ENCODE data around the gene ASB1.

ASB1 gene

DNA sequence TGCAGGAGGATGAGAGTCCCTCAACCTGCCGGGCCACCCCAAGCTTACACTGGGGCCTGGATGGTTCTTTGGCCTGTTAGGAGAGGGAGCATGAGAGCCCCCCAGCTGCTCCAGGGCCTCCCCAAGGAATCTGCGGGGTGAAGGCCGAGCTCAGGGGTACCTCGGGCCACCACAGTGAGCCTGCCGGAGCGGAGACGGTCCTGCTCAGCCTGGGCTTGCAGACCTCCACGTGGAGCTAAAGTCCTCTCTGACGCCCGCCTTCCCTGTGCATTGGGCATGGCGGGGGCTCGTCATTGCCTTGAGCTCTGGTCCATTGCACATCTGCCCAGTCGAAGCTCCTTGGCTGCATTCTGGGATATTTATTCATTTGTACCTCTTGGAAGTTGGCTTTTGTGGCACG is 62.7 kb downstream of the ASB1 start:
- TF ChIP-seq, protein P1, sequence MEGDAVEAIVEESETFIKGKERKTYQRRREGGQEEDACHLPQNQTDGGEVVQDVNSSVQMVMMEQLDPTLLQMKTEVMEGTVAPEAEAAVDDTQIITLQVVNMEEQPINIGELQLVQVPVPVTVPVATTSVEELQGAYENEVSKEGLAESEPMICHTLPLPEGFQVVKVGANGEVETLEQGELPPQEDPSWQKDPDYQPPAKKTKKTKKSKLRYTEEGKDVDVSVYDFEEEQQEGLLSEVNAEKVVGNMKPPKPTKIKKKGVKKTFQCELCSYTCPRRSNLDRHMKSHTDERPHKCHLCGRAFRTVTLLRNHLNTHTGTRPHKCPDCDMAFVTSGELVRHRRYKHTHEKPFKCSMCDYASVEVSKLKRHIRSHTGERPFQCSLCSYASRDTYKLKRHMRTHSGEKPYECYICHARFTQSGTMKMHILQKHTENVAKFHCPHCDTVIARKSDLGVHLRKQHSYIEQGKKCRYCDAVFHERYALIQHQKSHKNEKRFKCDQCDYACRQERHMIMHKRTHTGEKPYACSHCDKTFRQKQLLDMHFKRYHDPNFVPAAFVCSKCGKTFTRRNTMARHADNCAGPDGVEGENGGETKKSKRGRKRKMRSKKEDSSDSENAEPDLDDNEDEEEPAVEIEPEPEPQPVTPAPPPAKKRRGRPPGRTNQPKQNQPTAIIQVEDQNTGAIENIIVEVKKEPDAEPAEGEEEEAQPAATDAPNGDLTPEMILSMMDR (IDR thresholded peaks at IDR 0.05; ENCODE audit: control insufficient read depth, extremely low read depth, insufficient read depth) = no peak
- H3K4me3 ChIP-seq (ENCODE audit: low read depth, low read length) = no peak overlapping the region
- DNase-seq (ENCODE audit: low read depth) = no peak

DNA sequence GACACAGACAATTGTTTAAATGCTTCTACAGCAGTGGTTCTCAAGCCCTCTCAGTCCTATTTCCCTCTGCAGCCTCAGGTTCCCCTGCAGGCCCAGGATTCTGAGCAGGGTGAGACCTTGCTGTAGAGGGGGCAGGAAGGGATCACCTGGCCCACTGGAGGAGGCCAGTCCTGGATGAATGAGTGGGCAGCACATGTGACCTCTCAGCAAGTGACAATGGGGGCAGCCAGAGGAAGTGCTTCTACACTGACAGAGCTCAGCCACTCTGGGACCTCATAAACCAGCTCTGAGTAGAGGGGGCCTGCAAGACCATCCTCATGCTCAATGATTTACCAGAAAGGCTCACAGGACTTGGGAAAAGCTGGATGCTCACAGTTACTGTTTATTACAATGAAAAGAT is 63.2 kb downstream of the ASB1 start:
- TF ChIP-seq, protein P1 (IDR thresholded peaks at IDR 0.05; ENCODE audit: control insufficient read depth, extremely low read depth, insufficient read depth) = no peak
- no peak overlapping the region for H3K4me3 ChIP-seq (ENCODE audit: low read depth, low read length)
- no peak for DNase-seq (ENCODE audit: low read depth)

DNA sequence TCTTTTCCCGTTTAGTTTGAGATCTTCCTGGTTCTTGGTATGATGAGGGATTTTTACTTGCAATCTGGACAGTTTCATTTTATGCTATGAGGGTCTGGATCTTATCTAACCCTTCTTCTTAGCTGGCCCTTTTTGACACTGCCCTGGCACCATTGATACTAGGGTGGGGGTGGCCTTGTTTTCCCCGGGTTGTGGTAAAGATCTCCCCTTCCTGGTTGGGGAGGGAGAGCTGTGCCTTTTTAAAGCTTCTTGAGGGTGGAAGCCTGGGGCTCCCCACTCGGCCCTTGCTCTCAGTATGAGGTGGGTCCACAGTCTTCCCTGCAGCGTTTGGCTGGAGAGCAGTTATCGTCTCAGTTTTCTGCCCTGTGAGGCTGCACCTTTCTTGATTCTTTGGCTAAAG is 66.1 kb downstream of the ASB1 start:
- H3K4me3 ChIP-seq (ENCODE audit: low read depth, low read length) = no peak overlapping the region
- DNase-seq (ENCODE audit: low read depth) = no peak
- TF ChIP-seq, protein P1 (IDR thresholded peaks at IDR 0.05; ENCODE audit: control insufficient read depth, extremely low read depth, insufficient read depth) = no peak

DNA sequence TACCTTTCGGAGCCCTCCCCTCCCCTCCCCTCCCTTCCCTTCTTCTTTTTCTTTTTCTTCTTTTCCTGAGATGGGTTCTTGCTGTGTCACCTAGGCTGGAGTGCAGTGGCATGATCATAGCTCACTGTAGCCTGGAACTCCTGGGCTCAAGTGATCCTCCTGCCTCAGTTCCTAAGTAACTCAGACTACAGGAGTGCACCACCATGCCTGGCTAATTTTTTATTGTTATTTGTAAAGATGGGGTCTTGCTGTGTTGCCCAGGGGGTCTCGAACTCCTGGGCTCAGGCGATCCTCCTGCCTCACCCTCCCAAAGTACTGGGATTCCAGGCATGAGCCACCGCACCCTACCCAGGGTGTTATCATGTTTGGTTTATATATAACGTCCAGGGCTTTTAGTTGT is 66.7 kb downstream of the ASB1 start:
- H3K4me3 ChIP-seq (ENCODE audit: low read depth, low read length) = no peak overlapping the region
- TF ChIP-seq, protein P1 (IDR thresholded peaks at IDR 0.05; ENCODE audit: control insufficient read depth, extremely low read depth, insufficient read depth) = no peak
- DNase-seq (ENCODE audit: low read depth) = no peak

DNA sequence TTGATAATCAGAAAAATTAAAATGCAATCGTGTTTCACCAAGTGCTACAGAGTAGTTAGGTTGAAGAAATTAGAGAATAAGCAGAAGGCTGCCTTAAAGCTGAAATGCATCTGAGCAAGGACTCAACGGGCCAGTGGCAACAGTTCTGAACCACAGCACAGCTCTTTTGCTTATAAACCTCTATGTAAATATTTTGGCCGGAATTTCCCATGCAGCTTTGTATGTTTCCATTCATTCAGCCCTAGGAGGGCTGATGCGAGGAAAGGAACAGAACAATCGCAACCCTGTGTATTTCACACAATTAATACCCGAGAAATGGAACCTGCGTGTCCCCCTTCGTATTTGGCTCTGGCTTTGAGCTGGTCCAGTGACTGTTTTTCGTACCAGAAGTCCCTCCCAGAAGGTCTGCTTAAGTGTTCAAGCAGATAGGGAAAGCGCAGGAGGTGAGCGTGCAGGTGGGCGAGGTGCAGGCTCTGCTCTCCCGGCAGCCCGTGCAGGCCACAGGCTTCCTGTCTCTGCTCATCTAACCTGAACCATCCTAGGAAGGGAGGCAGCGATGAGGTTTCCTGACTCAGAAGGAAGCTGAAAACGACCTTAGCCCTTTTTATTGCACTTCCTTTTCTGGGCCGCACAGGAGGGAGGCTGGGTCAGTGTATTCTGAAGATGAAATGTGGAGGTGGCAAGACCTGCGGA is 67.3 kb downstream of the ASB1 start:
- DNase-seq (ENCODE audit: low read depth) = no peak
- TF ChIP-seq, protein P1 (IDR thresholded peaks at IDR 0.05; ENCODE audit: control insufficient read depth, extremely low read depth, insufficient read depth) = no peak
- H3K4me3 ChIP-seq (ENCODE audit: low read depth, low read length) = no peak overlapping the region

DNA sequence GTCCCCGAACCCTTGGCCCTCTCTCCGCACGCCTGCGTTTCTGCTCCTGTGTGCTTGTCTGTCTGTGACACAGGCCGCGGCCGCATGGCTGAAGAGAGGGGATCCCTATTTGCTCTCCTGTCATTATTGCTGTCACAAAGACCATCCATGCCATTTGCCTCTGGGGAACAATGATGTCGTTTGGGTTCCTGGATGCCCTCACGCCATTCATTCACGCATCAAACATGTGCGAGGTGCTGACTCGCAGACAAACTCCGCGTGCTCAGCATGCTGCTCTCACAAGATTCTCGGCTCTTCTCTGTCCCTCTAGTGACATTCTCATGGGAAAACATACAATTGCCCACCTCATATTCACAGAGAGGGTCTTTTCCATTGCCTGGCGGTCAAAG is 67.8 kb downstream of the ASB1 start:
- no peak for DNase-seq (ENCODE audit: low read depth)
- no peak overlapping the region for H3K4me3 ChIP-seq (ENCODE audit: low read depth, low read length)
- TF ChIP-seq, protein P1 (IDR thresholded peaks at IDR 0.05; ENCODE audit: control insufficient read depth, extremely low read depth, insufficient read depth) = no peak

DNA sequence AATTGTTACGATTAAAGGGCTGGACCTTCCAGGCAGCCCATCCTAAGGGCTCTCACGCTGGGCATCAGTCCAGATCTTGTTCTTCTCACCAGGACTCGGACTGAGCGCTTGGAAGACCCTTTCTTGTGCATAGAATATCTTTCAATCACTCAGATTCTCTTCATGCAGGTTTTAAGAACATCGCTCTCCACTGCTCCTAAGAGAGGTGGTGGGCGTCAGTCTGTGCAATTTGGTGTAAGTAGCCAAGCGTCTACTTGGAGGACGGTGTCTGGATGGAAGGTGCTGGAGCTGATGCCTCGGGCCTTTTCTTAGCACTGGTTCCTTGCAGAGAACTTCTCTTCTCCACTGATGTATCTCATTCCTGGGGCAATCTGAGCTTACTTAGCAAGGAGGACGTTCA is 68.7 kb downstream of the ASB1 start:
- no peak for DNase-seq (ENCODE audit: low read depth)
- no peak overlapping the region for H3K4me3 ChIP-seq (ENCODE audit: low read depth, low read length)
- TF ChIP-seq, protein P1 (IDR thresholded peaks at IDR 0.05; ENCODE audit: control insufficient read depth, extremely low read depth, insufficient read depth) = no peak
